ENCODE data around the gene REEP2.
"Not testable (repeated sequence)": the region's sequence is repeated elsewhere in the genome, so short reads cannot be mapped to it uniquely, and the experiment has no call there.

DNA sequence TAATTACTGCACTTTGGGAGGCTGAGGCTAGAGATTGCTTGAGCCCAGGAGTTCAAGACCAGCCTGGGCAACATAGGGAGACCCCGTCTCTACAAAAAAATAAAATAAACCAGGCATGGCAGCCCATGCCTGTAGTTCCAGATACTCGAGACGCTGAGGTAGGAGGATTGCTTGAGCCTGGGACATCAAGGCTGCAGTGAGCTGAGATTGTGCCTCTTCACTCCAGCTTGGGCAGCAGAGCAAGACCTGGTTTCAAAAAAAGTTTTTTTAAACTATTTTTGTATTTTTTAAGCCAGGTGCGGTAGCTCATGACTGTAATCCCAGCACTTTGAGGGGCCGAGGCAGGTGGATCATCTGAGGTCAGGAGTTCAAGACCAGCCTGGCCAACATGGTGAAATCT lies 34.3 kb downstream of the REEP2 start:
- TF ChIP-seq, protein P1, sequence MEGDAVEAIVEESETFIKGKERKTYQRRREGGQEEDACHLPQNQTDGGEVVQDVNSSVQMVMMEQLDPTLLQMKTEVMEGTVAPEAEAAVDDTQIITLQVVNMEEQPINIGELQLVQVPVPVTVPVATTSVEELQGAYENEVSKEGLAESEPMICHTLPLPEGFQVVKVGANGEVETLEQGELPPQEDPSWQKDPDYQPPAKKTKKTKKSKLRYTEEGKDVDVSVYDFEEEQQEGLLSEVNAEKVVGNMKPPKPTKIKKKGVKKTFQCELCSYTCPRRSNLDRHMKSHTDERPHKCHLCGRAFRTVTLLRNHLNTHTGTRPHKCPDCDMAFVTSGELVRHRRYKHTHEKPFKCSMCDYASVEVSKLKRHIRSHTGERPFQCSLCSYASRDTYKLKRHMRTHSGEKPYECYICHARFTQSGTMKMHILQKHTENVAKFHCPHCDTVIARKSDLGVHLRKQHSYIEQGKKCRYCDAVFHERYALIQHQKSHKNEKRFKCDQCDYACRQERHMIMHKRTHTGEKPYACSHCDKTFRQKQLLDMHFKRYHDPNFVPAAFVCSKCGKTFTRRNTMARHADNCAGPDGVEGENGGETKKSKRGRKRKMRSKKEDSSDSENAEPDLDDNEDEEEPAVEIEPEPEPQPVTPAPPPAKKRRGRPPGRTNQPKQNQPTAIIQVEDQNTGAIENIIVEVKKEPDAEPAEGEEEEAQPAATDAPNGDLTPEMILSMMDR (IDR thresholded peaks at IDR 0.05; ENCODE audit: poor library complexity, severe bottlenecking): not testable (repeated sequence)
- TF ChIP-seq TAF1 (IDR thresholded peaks at IDR 0.05; ENCODE audit: low read depth); EP300 (conservative IDR thresholded peaks at IDR 0.05; ENCODE audit: poor library complexity, severe bottlenecking); RAD21 (conservative IDR thresholded peaks at IDR 0.05); EZH2 (IDR thresholded peaks at IDR 0.05; ENCODE audit: borderline replicate concordance, insufficient read depth, low read length, poor library complexity, severe bottlenecking): not testable (repeated sequence)

Measured in neural cell (in vitro differentiated cells).